GM19463 (cell line): ENCODE measurements around the gene ZNF664.

Source experiments
- ATAC-seq: cut with Tn5 transposase; IDR thresholded peaks from one replicate; pipeline ENCODE4 v1.9.1; 2021; ENCODE audit warnings: mild to moderate bottlenecking, moderate library complexity; ENCODE audit not compliant: unreplicated experiment

Gene ZNF664

GRCh38 chr12:123987022-123987421 is 14.0 kb downstream of the ZNF664 start:
- ATAC-seq = no peak

GRCh38 chr12:123989168-123989567 is 16.2 kb downstream of the ZNF664 start:
- ATAC-seq = no peak

GRCh38 chr12:123989753-123990152 is 16.7 kb downstream of the ZNF664 start:
- no peak for ATAC-seq

GRCh38 chr12:123990511-123990910 is 17.5 kb downstream of the ZNF664 start:
- ATAC-seq = no peak

GRCh38 chr12:123991372-123991951 is 18.4 kb downstream of the ZNF664 start:
- ATAC-seq = no peak

GRCh38 chr12:123992118-123992825 is 19.3 kb downstream of the ZNF664 start:
- ATAC-seq = no peak

GRCh38 chr12:123995023-123995748 is 22.2 kb downstream of the ZNF664 start:
- ATAC-seq = no peak

GRCh38 chr12:123996581-123996980 is 23.6 kb downstream of the ZNF664 start:
- no peak for ATAC-seq

GRCh38 chr12:123997033-123997822 is 24.2 kb downstream of the ZNF664 start:
- no peak for ATAC-seq

GRCh38 chr12:123997908-123998307 is 24.9 kb downstream of the ZNF664 start:
- ATAC-seq = no peak

- ATAC-seq = no peak
These were observed 25.5 kb downstream of the ZNF664 start for GRCh38 chr12:123998344-123998990.

- no peak for ATAC-seq
These were observed 26.0 kb downstream of the ZNF664 start for GRCh38 chr12:123998991-123999359.

GRCh38 chr12:124000111-124000510 is 27.1 kb downstream of the ZNF664 start:
- ATAC-seq = no peak

- no peak for ATAC-seq
These were observed 28.3 kb downstream of the ZNF664 start for GRCh38 chr12:124001343-124001742.

- no peak for ATAC-seq
These were observed 29.1 kb downstream of the ZNF664 start for GRCh38 chr12:124002021-124002644.

GRCh38 chr12:124002654-124003053 is 29.6 kb downstream of the ZNF664 start:
- ATAC-seq = no peak

- no peak for ATAC-seq
These were observed 31.3 kb downstream of the ZNF664 start for GRCh38 chr12:124004233-124004875.

GRCh38 chr12:124006085-124006845 is 33.2 kb downstream of the ZNF664 start:
- no peak for ATAC-seq
